ENCODE results near the gene ENPP7.
"Not testable (repeated sequence)": the region's sequence is repeated elsewhere in the genome, so short reads cannot be mapped to it uniquely, and the experiment has no call there.

The ENPP7 gene

GRCh38 chr17:79749958-79750357 is 19.2 kb downstream of the ENPP7 start:
- no peak for FAIRE-seq

GRCh38 chr17:79750650-79751545 is 20.2 kb downstream of the ENPP7 start:
- FAIRE-seq: no peak

GRCh38 chr17:79752175-79752574 is 21.4 kb downstream of the ENPP7 start:
- no peak for FAIRE-seq

GRCh38 chr17:79754370-79754769 is 23.6 kb downstream of the ENPP7 start:
- no peak for FAIRE-seq

- not testable (repeated sequence) for FAIRE-seq
These were observed 24.2 kb downstream of the ENPP7 start for GRCh38 chr17:79754903-79755302.

- FAIRE-seq: no peak
These were observed 24.8 kb downstream of the ENPP7 start for GRCh38 chr17:79755591-79755990.

GRCh38 chr17:79757140-79757745 is 26.5 kb downstream of the ENPP7 start:
- no peak for FAIRE-seq

- no peak for FAIRE-seq
These were observed 27.5 kb downstream of the ENPP7 start for GRCh38 chr17:79758271-79758670.

- no peak for FAIRE-seq
These were observed 29.6 kb downstream of the ENPP7 start for GRCh38 chr17:79760197-79760906.

- no peak for FAIRE-seq
These were observed 31.3 kb downstream of the ENPP7 start for GRCh38 chr17:79761894-79762589.

- no peak for FAIRE-seq
These were observed 35.0 kb downstream of the ENPP7 start for GRCh38 chr17:79765708-79766107.

GRCh38 chr17:79769570-79770506 is 39.1 kb downstream of the ENPP7 start:
- FAIRE-seq: no peak

GRCh38 chr17:79771276-79771675 is 40.5 kb downstream of the ENPP7 start:
- FAIRE-seq: no peak

GRCh38 chr17:79772726-79773125 is 42.0 kb downstream of the ENPP7 start:
- not testable (repeated sequence) for FAIRE-seq

GRCh38 chr17:79774561-79774975 is 43.8 kb downstream of the ENPP7 start:
- FAIRE-seq: no peak

GRCh38 chr17:79775632-79776031 is 44.9 kb downstream of the ENPP7 start:
- no peak for FAIRE-seq

- FAIRE-seq: no peak
These were observed 45.8 kb downstream of the ENPP7 start for GRCh38 chr17:79776376-79777119.

- no peak for FAIRE-seq
These were observed 46.6 kb downstream of the ENPP7 start for GRCh38 chr17:79777120-79777893.

GRCh38 chr17:79777894-79778503 is 47.3 kb downstream of the ENPP7 start, which contains the start of gene CBX2:
Gene CBX2 (plus strand): TSS chr17:79778148. CDS start chr17:79778236, 88 bp downstream.
- FAIRE-seq: no peak

Data from colon (tissue), 2 donors.